Fibroblast of the aortic adventitia (primary cell): ENCODE measurements around the gene C13orf42. TPM values are rescaled to one million over a fixed set of nuclear protein-coding genes. Genes with fewer than 3 reads are reported as not detected.

Source experiments
- DNase-seq: peaks from one replicate; pipeline ENCODE4 v3.0.0-alpha.2; 2010; ENCODE audit warnings: low read depth
- H3K4me3 ChIP-seq: 2 replicates; pipeline ENCODE4 v1.5.1; 2011; ENCODE audit warnings: low read depth, mild to moderate bottlenecking, control low read depth, low read length, moderate library complexity
- CTCF ChIP-seq: IDR thresholded peaks from 2 replicates; pipeline ENCODE4 v1.5.1; 2011; ENCODE audit warnings: mild to moderate bottlenecking, low read length, control low read depth, inconsistent platforms; ENCODE audit not compliant: insufficient read depth
- total RNA-seq: library from RNA; depleted of rRNA; stranded (reverse); fragments of >200 nt; gene quantifications from 2 replicates; pipeline ENCODE4 v1.2.3, GENCODE V29; 2012; ENCODE audit warnings: low replicate concordance

Gene C13orf42
- total RNA-seq, 1 donor: not detected

GRCh38 chr13:51112771-51113170, 1.7 kb upstream of the C13orf42 start:
- TF ChIP-seq CTCF: no peak
- H3K4me3 ChIP-seq: no peak overlapping the region
- DNase-seq: no peak

- no peak overlapping the region for H3K4me3 ChIP-seq
- no peak for DNase-seq
- no peak for TF ChIP-seq CTCF
Observed at GRCh38 chr13:51111997-51112396, 923 bp upstream of the C13orf42 start.

- no peak for TF ChIP-seq CTCF
- DNase-seq: no peak
Observed at GRCh38 chr13:51107996-51108395, 3.1 kb downstream of the C13orf42 start.

GRCh38 chr13:51105046-51105445, 6.0 kb downstream of the C13orf42 start:
- no peak overlapping the region for H3K4me3 ChIP-seq
- no peak for DNase-seq
- no peak for TF ChIP-seq CTCF

More at GRCh38 chr13:51107996-51108395, 3.1 kb downstream of the C13orf42 start:
- no peak overlapping the region for H3K4me3 ChIP-seq

- no peak for TF ChIP-seq CTCF
- DNase-seq: no peak
- H3K4me3 ChIP-seq: no peak overlapping the region
Observed at GRCh38 chr13:51101636-51102235, 9.3 kb downstream of the C13orf42 start.

- no peak for TF ChIP-seq CTCF
- no peak for DNase-seq
Observed at GRCh38 chr13:51097353-51098043, 13.6 kb downstream of the C13orf42 start.

GRCh38 chr13:51096131-51096530, 14.9 kb downstream of the C13orf42 start:
- TF ChIP-seq CTCF: no peak
- H3K4me3 ChIP-seq: no peak overlapping the region
- no peak for DNase-seq

More at GRCh38 chr13:51097353-51098043, 13.6 kb downstream of the C13orf42 start:
- H3K4me3 ChIP-seq: no peak overlapping the region
